ENCODE data around the gene NXN.

DNA sequence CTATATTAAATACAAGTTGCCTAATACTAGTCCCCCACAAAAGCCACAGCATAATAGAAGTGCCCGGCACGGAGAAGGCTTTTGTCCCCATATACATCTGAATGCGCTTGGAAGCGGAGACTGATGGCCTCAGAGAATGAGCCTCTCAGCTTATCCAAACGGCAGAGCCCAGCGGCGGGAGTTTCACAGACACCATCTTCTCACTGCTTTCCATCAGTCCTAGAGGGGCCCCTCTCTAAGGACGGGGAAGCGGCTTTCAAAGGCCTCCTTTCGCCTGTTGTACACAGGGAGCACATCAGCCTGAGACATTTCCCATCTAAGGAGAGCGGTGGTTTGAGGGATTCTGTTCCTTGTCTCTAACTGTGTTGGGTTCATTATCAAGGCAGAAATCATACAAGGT, 16.9 kb downstream of the NXN start:
- TF ChIP-seq, protein P1, sequence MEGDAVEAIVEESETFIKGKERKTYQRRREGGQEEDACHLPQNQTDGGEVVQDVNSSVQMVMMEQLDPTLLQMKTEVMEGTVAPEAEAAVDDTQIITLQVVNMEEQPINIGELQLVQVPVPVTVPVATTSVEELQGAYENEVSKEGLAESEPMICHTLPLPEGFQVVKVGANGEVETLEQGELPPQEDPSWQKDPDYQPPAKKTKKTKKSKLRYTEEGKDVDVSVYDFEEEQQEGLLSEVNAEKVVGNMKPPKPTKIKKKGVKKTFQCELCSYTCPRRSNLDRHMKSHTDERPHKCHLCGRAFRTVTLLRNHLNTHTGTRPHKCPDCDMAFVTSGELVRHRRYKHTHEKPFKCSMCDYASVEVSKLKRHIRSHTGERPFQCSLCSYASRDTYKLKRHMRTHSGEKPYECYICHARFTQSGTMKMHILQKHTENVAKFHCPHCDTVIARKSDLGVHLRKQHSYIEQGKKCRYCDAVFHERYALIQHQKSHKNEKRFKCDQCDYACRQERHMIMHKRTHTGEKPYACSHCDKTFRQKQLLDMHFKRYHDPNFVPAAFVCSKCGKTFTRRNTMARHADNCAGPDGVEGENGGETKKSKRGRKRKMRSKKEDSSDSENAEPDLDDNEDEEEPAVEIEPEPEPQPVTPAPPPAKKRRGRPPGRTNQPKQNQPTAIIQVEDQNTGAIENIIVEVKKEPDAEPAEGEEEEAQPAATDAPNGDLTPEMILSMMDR (IDR thresholded peaks at IDR 0.05), result no peak
- no peak for TF ChIP-seq SIN3A (IDR thresholded peaks at IDR 0.05; ENCODE audit: borderline replicate concordance, low read depth, low read length)
- TF ChIP-seq TEAD4 (IDR thresholded peaks at IDR 0.05; ENCODE audit: borderline replicate concordance, insufficient read depth), result no peak
- TF ChIP-seq CHD2 (IDR thresholded peaks at IDR 0.05; ENCODE audit: low read length, partially characterized antibody), result no peak
- no peak for TF ChIP-seq RAD21 (IDR thresholded peaks at IDR 0.05; ENCODE audit: low read length)
- no peak for TF ChIP-seq JUND (IDR thresholded peaks at IDR 0.05)
- no peak for TF ChIP-seq POLR2AphosphoS5 (IDR thresholded peaks at IDR 0.05; ENCODE audit: low read depth, low read length)
- no peak for TF ChIP-seq TAF1 (IDR thresholded peaks at IDR 0.05; ENCODE audit: borderline replicate concordance, low read depth, low read length)
- TF ChIP-seq, protein P2, sequence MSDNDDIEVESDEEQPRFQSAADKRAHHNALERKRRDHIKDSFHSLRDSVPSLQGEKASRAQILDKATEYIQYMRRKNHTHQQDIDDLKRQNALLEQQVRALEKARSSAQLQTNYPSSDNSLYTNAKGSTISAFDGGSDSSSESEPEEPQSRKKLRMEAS (IDR thresholded peaks at IDR 0.05; ENCODE audit: low read depth), result no peak
- no peak for TF ChIP-seq EZH2phosphoT487 (IDR thresholded peaks at IDR 0.05; ENCODE audit: borderline replicate concordance, low read depth)
- TF ChIP-seq FOXM1 (IDR thresholded peaks at IDR 0.05; ENCODE audit: low read depth), result no peak
- TF ChIP-seq EP300 (IDR thresholded peaks at IDR 0.05; ENCODE audit: borderline replicate concordance in 1 of 2, low read depth in 1 of 2, low read length in 1 of 2), result no peak
